SK-N-SH treated with all-trans-retinoic acid at 6 μM for 48 hours (cell line): ENCODE data around the gene LRCH1.

Source experiments
- ESRRG ChIP-seq: fragments of 250-450 bp; sonication (Bioruptor Pico); IDR thresholded peaks from 2 replicates; pipeline ENCODE4 v1.6.1; 2021; ENCODE audit warnings: mild to moderate bottlenecking
- PPARA ChIP-seq: fragments of 250-450 bp; sonication (Bioruptor Pico); IDR thresholded peaks from 2 replicates; pipeline ENCODE4 v1.5.0; 2020; ENCODE audit warnings: mild to moderate bottlenecking, borderline replicate concordance
- RARB ChIP-seq: fragments of 250-450 bp; sonication (Bioruptor Pico); IDR thresholded peaks from 2 replicates; pipeline ENCODE4 v1.8.0; 2021; ENCODE audit warnings: mild to moderate bottlenecking, moderate library complexity
- TCF4 ChIP-seq: fragments of 250-450 bp; sonication (Bioruptor Pico); IDR thresholded peaks from 2 replicates; pipeline ENCODE4 v1.8.0; 2021; ENCODE audit warnings: mild to moderate bottlenecking, moderate library complexity, borderline replicate concordance
- TSHZ2 ChIP-seq: fragments of 250-450 bp; sonication (Bioruptor Pico); IDR thresholded peaks from 2 replicates; pipeline ENCODE4 v1.5.0; 2020; ENCODE audit warnings: mild to moderate bottlenecking, moderate library complexity
- ZNF70 ChIP-seq: fragments of 450-650 bp; formaldehyde crosslinking; IDR thresholded peaks from 2 replicates; pipeline ENCODE4 v1.5.0; 2020; ENCODE audit warnings: mild to moderate bottlenecking, moderate library complexity

- no peak for TF ChIP-seq TSHZ2 (CRISPR knock-in tag)
- no peak for TF ChIP-seq TCF4 (CRISPR knock-in tag)
- no peak for TF ChIP-seq RARB (CRISPR knock-in tag)
- TF ChIP-seq PPARA (CRISPR knock-in tag): no peak
- TF ChIP-seq ZNF70: no peak
- no peak for TF ChIP-seq ESRRG (CRISPR knock-in tag)
These were observed 83.5 kb downstream of the LRCH1 start for GRCh38 chr13:46636451-46636850.
